K562 (cell line): ENCODE data around the gene IGLL1. TPM values are rescaled to one million over a fixed set of nuclear protein-coding genes. Genes with fewer than 3 reads are reported as not detected.
A peak's percentile ranks its signal among the peaks of the same experiment; 100 is the strongest.

Experiments
- ATAC-seq: fragments of 200-7000 bp; cut with Tn5 transposase; 3 replicates; pipeline ENCODE4 v1.9.1; 2020; ENCODE audit warnings: moderate library complexity
- BruUV-seq: library from RNA; stranded (reverse); fragments of 400-500 nt; replicated peaks from 2 replicates; lab custom pipeline; 2021; lab: Mats Ljungman, UMichigan
- CTCF ChIA-PET: fragments of 300-600 bp; formaldehyde crosslinking; extraction: SDS; loops from one replicate; lab custom pipeline; 2021; ENCODE audit warnings: low intra/inter-chr PET ratio; lab: Yijun Ruan, JAX
- POLR2A ChIA-PET: fragments of 300-600, 350-650 bp; sonication (Branson Sonifier 250); formaldehyde crosslinking; extraction: SDS; loops from one replicate; lab custom pipeline; 2021; ENCODE audit warnings: antibody characterized with exemption, inconsistent platforms; lab: Yijun Ruan, JAX
- DNase-seq, 4 experiments: peaks; one replicate each; pipeline versions ENCODE4 v3.0.0 to v3.0.0-alpha.2; 2011 to 2018; ENCODE audit warnings: low spot score in 3 of 4, mixed read lengths in 3 of 4; ENCODE audit errors: extremely low read depth in 1 of 4
- FAIRE-seq: peaks from 2 replicates; lab custom pipeline; 2011; peaks lifted over from hg19 to GRCh38; lab: Jason Lieb, UNC
- H2AFZ ChIP-seq: 2 replicates; pipeline ENCODE4 v1.6.0; 2011; ENCODE audit warnings: low read depth, low read length, control low read depth, inconsistent platforms
- H3K27ac ChIP-seq: fragments of 200-600 bp; 3 replicates; pipeline ENCODE4 v1.8.0; 2011; ENCODE audit warnings: low read depth, mild to moderate bottlenecking, control low read depth, inconsistent platforms, low read length, moderate library complexity, mixed read lengths; ENCODE audit errors: extremely low read depth
- H3K27me3 ChIP-seq, 2 experiments: fragments of 300-600 bp in 1 of 2; 2 replicates in 1 of 2; 3 replicates in 1 of 2; pipeline versions ENCODE4 v1.6.0 to v1.8.0; 2011; ENCODE audit warnings: inconsistent platforms in 2 of 2, low read length in 2 of 2, mild to moderate bottlenecking in 1 of 2, mixed read lengths in 1 of 2, moderate library complexity in 1 of 2; ENCODE audit not compliant: control insufficient read depth in 2 of 2, insufficient read depth in 2 of 2
- H3K36me3 ChIP-seq: fragments of 300-600 bp; 3 replicates; pipeline ENCODE4 v1.8.0; 2011; ENCODE audit warnings: mild to moderate bottlenecking, low read length, inconsistent platforms; ENCODE audit not compliant: control insufficient read depth, insufficient read depth
- H3K4me1 ChIP-seq, 2 experiments: fragments of 200-600 bp in 1 of 2; replicated peaks in 1 of 2; 2 replicates in 1 of 2; 3 replicates in 1 of 2; pipeline versions ENCODE4 v1.5.1 to v1.8.0; 2011; ENCODE audit warnings: inconsistent platforms in 2 of 2, low read length in 2 of 2, mild to moderate bottlenecking in 1 of 2, mixed read lengths in 1 of 2, moderate library complexity in 1 of 2; ENCODE audit not compliant: control insufficient read depth in 2 of 2, insufficient read depth in 2 of 2
- H3K4me2 ChIP-seq: 2 replicates; pipeline ENCODE4 v1.6.1; 2011; ENCODE audit warnings: low read length, control low read depth, inconsistent platforms, mixed read lengths; ENCODE audit not compliant: insufficient read depth
- H3K4me3 ChIP-seq: fragments of 200-600 bp; sonication (generic), shearing (Covaris generic); 2 replicates; pipeline ENCODE4 v1.5.1; 2016; ENCODE audit warnings: control low read depth, inconsistent platforms
- H3K79me2 ChIP-seq: fragments of 200-600 bp; 3 replicates; pipeline ENCODE4 v1.8.0; 2011; ENCODE audit warnings: low read length, inconsistent platforms; ENCODE audit not compliant: control insufficient read depth, insufficient read depth
- H3K9ac ChIP-seq, 2 experiments: 2 replicates each; pipeline versions ENCODE4 v1.6.0 to v1.6.1; 2011; ENCODE audit warnings: low read depth in 2 of 2, low read length in 2 of 2, control low read depth in 1 of 2, inconsistent platforms in 1 of 2, mild to moderate bottlenecking in 1 of 2, mixed read lengths in 1 of 2; ENCODE audit not compliant: insufficient read depth in 1 of 2
- H3K9me1 ChIP-seq: one replicate; pipeline ENCODE4 v1.6.0; 2011; ENCODE audit warnings: inconsistent platforms, mild to moderate bottlenecking, low read length, moderate library complexity; ENCODE audit not compliant: control insufficient read depth, insufficient read depth
- H3K9me3 ChIP-seq: replicated peaks from 2 replicates; pipeline ENCODE4 v1.5.1; 2011; ENCODE audit warnings: low read depth, low read length, inconsistent platforms; ENCODE audit not compliant: control insufficient read depth, insufficient read depth
- H4K20me1 ChIP-seq: replicated peaks from 2 replicates; pipeline ENCODE4 v1.6.1; 2011; ENCODE audit warnings: low read length, inconsistent platforms, mixed read lengths; ENCODE audit not compliant: control insufficient read depth, insufficient read depth
- PURB ChIP-seq: sonication (generic); formaldehyde crosslinking; IDR thresholded peaks from 2 replicates; pipeline ENCODE4 v1.9.0; 2021; ENCODE audit warnings: low read depth, mild to moderate bottlenecking, missing genetic modification reagents
- TFAP4 ChIP-seq: sonication (generic); formaldehyde crosslinking; IDR thresholded peaks from 2 replicates; pipeline ENCODE4 v1.8.0; 2022; ENCODE audit warnings: missing genetic modification reagents, mild to moderate bottlenecking, moderate library complexity, borderline replicate concordance
- ZNF263 ChIP-seq: sonication (generic); formaldehyde crosslinking; IDR thresholded peaks from 2 replicates; pipeline ENCODE4 v1.8.0; 2022; ENCODE audit warnings: mild to moderate bottlenecking, missing genetic modification reagents, borderline replicate concordance
- WGBS: fragments of 100-300 bp; shearing (Covaris generic); methylation state at CpG from one replicate; pipeline ENCODE4 v1.1.6; 2016; ENCODE audit warnings: low coverage, mixed read lengths; ENCODE audit not compliant: insufficient coverage; ENCODE audit errors: missing lambda C conversion rate; 5-methylcytosine and 5-hydroxymethylcytosine counted together
- in situ Hi-C: fragments of 300-500 bp; cut with MboI; formaldehyde crosslinking; loops from 4 replicates; pipeline ENCODE4 v1.15.0; 2018; ENCODE audit warnings: inconsistent platforms, mixed read lengths
- intact Hi-C: fragments of 100-400 bp; cut with micrococcal nuclease; formaldehyde crosslinking; loops from 2 replicates; pipeline ENCODE4 v1.14.2; 2022
- polyA plus RNA-seq, 8 experiments: library from polyadenylated mRNA; depleted of rRNA in 4 of 8; stranded (reverse) in 5 of 8; unstranded in 3 of 8; fragments of >200 nt; fragmentation: Nextera tagmentation in 2 of 8; fragmentation: Illumina TruSeq in 1 of 8; extraction: Ambion mirVana in 2 of 8; extraction: Trizol in 1 of 8; gene quantifications; 2 replicates each; pipeline versions ENCODE4 v1.2.1 to v1.2.3, GENCODE V29; 2011 to 2014; ENCODE audit warnings: inconsistent platforms in 1 of 8, missing spikeins in 1 of 8
- total RNA-seq, 7 experiments: library from RNA; depleted of rRNA in 6 of 7; stranded (reverse); fragments of >200 nt in 6 of 7; fragmentation: Illumina TruSeq in 2 of 7; extraction: Trizol in 2 of 7; gene quantifications; 2 replicates each; pipeline versions ENCODE4 v1.2.1 to v1.2.3, GENCODE V29; 2011 to 2021; ENCODE audit warnings: low replicate concordance in 1 of 7
- TF ChIP-seq, protein P1 (sequence below): fragments of 250-450 bp; sonication (Bioruptor Pico); IDR thresholded peaks from 2 replicates; pipeline ENCODE4 v1.5.0; 2021; ENCODE audit warnings: mild to moderate bottlenecking, moderate library complexity

The IGLL1 gene
- total and polyA plus RNA-seq, 9 of the 15 experiments (the other 6 are each of a cell fraction or from before 2014, with no cell fraction given), result 0.10 to 0.32 (median 0.20) TPM; not detected in 6

- Histone ChIP-seq H3K9ac (no peak overlapping the region), H3K4me2 (no peak overlapping the region), H4K20me1 (no peaks in the 10 kb centered on the region), H3K36me3 (no peaks in the 10 kb centered on the region), H3K9me3 (no peaks in the 10 kb centered on the region), H3K79me2 (no peaks in the 10 kb centered on the region), H3K9me1 (no peaks in the 10 kb centered on the region), H3K4me1 (peaks cover 2 to 23% of the 10 kb centered on the region in 2 experiments; a peak in 3 of 5 replicates), H3K27me3 (no peaks in the 10 kb centered on the region), H3K4me3 (no peak overlapping the region), H3K27ac (no peak overlapping the region), H2AFZ (no peak overlapping the region)
- ATAC-seq (no peak), DNase-seq (no peak), FAIRE-seq (no peak)
- BruUV-seq, result no TSS peak
- TF ChIP-seq, protein P1, sequence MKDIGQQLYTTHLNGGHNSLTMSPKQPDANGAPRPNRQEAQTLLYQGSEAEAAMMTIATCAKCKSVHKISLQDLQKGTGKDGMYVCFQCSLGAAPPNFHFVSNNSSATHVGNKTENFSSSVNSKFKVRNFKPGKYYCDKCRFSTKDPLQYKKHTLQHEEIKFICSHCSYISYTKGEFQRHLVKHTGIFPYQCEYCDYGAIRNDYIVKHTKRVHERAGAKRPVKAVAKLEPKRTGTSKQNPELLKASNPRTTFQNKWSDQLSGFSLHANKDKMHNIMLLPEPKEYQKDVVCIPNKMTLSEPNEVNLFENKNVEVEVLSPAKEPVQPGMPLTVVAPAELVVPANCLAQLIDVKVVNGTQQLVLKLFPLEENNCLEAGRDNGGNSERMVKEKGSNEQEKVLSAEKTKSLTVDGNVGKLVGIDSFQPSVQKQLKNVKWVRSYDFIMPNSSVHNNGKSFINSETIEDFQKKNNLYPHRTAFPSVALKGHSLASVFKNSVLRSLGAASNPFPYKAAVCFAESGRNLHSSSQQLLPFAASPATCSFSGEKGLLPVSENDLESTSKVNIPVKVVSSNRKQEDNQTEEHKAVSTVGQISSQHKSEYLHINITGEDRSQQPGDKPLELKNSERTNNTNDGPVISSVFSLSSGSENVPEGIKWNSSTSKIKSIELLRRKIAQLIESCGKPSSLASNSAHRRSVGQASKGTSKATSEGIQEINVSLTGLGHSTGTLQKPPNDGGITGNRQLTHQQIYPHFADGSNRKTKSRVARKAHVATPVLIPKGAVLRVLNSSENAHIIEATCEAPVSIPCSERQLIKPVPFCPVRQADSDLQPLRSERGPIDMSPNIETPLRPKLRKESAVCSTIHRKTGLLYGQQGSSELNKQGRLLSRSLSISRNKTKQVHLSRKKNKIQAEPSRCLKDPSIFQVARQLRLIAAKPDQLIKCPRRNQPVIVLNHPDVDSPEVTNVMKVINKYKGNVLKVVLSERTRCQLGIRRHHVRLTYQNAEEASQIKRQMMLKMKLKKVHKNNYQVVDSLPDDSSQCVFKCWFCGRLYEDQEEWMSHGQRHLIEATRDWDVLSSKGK (CRISPR knock-in tag), result no peak
- TF ChIP-seq PURB (CRISPR knock-in tag) (no peak), TFAP4 (0 out of 2 replicates have a peak, but pooled peaks have one; percentile 11), ZNF263 (CRISPR knock-in tag) (no peak)
- ChIA-PET CTCF (no interaction called here), POLR2A (no interaction called here)
- intact Hi-C loops, result no loop called here
- in situ Hi-C loops, result no loop called here
- WGBS, result 39% methylated on average over 13 of the region's 17 CpGs
Observed at GRCh38 chr22:23526596-23527316, 53.3 kb downstream of the IGLL1 start.
